ENCODE measurements around the gene NADSYN1. TPM values are rescaled to one million over a fixed set of nuclear protein-coding genes. Genes with fewer than 3 reads are reported as not detected.
A peak's percentile ranks its signal among the peaks of the same experiment; 100 is the strongest.

The NADSYN1 gene
- total RNA-seq, 1 donor from 2014 or later, result 75.9 TPM

DNA sequence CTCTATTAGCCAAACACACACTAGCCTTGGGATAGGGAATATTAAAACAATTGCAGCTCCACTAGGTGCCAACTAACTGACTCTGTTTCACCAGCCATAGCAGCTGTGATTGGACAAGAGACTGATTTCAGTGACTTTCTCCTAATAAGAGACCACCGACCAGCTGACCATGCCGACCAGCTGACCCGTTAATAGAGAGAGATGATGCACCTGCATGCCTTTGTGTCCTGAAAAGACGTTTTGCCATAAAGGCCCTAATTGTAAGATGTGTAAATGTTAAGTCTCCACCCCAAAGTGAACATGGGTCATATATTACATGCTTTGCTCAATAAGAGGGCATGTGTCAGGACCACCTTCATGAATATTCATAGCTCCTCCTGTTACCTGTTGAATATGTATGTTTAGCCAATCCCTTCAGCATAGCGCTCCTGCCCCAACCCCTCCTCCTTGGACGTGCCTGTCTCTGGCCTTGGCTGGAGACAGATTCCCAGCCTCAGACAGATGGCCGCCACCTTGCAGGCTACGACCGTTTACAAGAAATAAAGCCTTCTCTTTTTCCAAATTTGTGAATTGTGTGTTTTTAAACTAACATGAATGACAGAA lies 1.3 kb upstream of the NADSYN1 start:
- peaks cover 0 to 10% of the 10 kb centered on the region in 2 donors for H3K36me3 ChIP-seq
- no peak for DNase-seq (ENCODE audit: extremely low spot score in 2 of 2)
- H3K9me3 ChIP-seq, result no peaks in the 10 kb centered on the region
- TF ChIP-seq, protein P1, sequence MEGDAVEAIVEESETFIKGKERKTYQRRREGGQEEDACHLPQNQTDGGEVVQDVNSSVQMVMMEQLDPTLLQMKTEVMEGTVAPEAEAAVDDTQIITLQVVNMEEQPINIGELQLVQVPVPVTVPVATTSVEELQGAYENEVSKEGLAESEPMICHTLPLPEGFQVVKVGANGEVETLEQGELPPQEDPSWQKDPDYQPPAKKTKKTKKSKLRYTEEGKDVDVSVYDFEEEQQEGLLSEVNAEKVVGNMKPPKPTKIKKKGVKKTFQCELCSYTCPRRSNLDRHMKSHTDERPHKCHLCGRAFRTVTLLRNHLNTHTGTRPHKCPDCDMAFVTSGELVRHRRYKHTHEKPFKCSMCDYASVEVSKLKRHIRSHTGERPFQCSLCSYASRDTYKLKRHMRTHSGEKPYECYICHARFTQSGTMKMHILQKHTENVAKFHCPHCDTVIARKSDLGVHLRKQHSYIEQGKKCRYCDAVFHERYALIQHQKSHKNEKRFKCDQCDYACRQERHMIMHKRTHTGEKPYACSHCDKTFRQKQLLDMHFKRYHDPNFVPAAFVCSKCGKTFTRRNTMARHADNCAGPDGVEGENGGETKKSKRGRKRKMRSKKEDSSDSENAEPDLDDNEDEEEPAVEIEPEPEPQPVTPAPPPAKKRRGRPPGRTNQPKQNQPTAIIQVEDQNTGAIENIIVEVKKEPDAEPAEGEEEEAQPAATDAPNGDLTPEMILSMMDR (IDR thresholded peaks at IDR 0.05), result no peak
- TF ChIP-seq POLR2A (IDR thresholded peaks at IDR 0.05), result no peak
- no peak for TF ChIP-seq POLR2AphosphoS5 (IDR thresholded peaks at IDR 0.05; ENCODE audit: insufficient read depth in 1 of 2, low read depth in 1 of 2)
- H3K27ac ChIP-seq, result peak overlapping the region; percentile 83
- peak overlapping the region; percentile 65 to 90 for H3K4me3 ChIP-seq
- H3K27me3 ChIP-seq, result no peaks in the 10 kb centered on the region
- H3K4me1 ChIP-seq, result peaks cover 69% of the 10 kb centered on the region
- intact Hi-C loops (cut with DNase I), result no loop called here

DNA sequence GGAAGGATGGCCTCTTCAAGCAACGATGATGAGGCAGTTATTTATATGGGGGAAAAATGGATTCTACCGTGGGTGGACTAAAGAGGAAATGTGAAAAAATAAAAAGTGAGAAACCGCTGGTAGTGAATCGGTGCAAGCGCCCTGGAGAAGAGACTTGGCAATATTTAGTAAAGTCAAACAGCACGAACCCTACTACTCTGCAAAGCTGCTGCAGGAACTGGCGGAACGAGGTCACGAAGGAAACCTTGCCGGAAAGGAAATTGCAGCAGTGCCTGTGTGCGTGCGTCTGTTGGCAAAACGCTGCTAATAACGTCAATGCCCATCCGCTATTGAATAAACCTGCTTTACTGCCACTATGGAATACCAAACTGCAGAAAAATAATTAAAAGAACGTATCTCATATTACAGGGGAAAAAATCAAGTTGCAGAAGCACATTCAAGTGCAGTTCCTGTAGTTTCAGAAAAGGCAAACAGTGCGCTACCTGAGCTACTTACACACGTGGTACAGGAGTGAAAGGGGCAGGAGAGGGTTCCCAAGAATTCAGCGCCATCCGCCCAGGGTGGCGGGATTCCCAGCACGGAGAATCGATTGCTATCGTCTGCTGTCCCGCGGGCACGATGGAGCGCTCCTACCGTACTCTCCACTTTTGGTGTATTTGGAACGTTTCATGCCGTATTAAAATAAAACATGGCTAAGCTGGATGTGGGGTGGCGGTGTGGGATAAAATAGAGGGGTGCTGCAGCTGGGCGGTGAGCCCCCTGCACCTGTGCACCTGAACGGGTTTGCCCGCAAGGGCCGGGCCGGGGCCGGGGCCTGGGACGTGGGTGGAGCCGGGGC lies 585 bp upstream of the NADSYN1 start:
- no peak for DNase-seq (ENCODE audit: extremely low spot score in 2 of 2)
- Histone ChIP-seq H3K36me3 (peaks cover 0 to 10% of the 10 kb centered on the region in 2 donors), H3K27me3 (no peaks in the 10 kb centered on the region), H3K4me3 (peak overlapping the region; percentile 65 to 90), H3K27ac (peak overlapping the region; percentile 83), H3K4me1 (peaks cover 64% of the 10 kb centered on the region), H3K9me3 (no peaks in the 10 kb centered on the region)
- intact Hi-C loops (cut with DNase I), result no loop called here
- no peak for TF ChIP-seq POLR2AphosphoS5 (IDR thresholded peaks at IDR 0.05; ENCODE audit: insufficient read depth in 1 of 2, low read depth in 1 of 2)
- no peak for TF ChIP-seq POLR2A (IDR thresholded peaks at IDR 0.05)
- TF ChIP-seq, protein P1 (IDR thresholded peaks at IDR 0.05), result no peak

DNA sequence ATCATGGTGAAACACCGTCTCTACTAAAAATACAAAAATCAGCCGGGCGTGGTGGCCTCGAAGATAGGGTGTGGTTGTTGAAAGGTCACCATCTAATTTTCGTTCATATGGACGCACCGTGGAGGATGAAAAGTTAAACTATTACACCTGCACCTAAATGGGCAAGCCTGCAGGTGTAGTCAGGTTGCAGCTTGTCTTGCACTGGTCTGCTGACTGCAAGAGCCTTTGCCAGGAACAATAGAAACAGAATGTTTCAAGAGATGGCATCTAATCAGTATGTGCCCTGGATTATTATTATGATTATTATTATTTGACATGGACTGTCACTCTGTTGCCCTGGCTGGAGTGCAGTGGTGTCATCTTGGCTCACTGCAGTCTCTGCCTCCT lies 908 bp downstream of the NADSYN1 start:
- H3K27ac ChIP-seq, result no peak overlapping the region
- H3K36me3 ChIP-seq, result peaks cover 0 to 19% of the 10 kb centered on the region in 2 donors
- TF ChIP-seq POLR2A (IDR thresholded peaks at IDR 0.05) (no peak), POLR2AphosphoS5 (IDR thresholded peaks at IDR 0.05; ENCODE audit: insufficient read depth in 1 of 2, low read depth in 1 of 2) (no peak)
- TF ChIP-seq, protein P1 (IDR thresholded peaks at IDR 0.05), result no peak
- no peaks in the 10 kb centered on the region for H3K27me3 ChIP-seq
- H3K4me3 ChIP-seq, result peak overlapping the region; percentile 65 to 90
- DNase-seq (ENCODE audit: extremely low spot score in 2 of 2), result no peak
- peaks cover 49% of the 10 kb centered on the region for H3K4me1 ChIP-seq
- H3K9me3 ChIP-seq, result no peaks in the 10 kb centered on the region
- intact Hi-C loops (cut with DNase I), result no loop called here

DNA sequence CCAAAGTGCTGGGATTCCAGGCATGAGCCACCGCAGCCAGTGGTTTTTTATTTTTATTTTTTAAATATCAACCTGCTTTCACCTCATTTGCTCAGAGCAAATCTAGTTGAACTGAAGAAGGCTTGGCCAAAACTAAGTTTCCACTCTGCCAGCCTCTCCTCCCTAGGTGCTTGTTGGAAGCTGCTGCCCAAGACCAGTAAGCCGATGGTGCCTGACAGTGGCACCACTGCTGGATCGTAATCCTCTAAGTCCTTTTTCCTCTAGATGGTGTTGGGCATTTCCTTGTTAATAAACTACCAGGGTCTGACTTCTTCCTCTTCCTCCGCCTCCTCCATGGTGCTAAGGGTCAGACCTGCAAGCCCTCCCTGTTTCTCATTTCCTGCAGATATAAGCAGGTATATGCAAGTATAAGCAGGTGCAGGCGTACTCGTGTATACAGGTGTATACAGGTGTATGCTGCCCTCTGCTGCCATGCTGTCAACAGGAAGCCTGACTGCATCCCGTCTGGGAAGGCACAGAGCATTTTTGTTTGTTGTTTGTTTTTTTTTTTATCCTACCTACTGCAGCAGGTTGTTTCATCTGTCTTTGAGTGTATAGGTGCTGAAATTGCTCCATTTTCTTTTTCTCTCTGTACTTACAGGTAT lies 1.6 kb downstream of the NADSYN1 start:
- TF ChIP-seq, protein P1 (IDR thresholded peaks at IDR 0.05), result no peak
- TF ChIP-seq POLR2AphosphoS5 (IDR thresholded peaks at IDR 0.05; ENCODE audit: insufficient read depth in 1 of 2, low read depth in 1 of 2), result no peak
- no peak for TF ChIP-seq POLR2A (IDR thresholded peaks at IDR 0.05)
- Histone ChIP-seq H3K9me3 (no peaks in the 10 kb centered on the region), H3K27ac (no peak overlapping the region), H3K27me3 (no peaks in the 10 kb centered on the region), H3K4me1 (peaks cover 42% of the 10 kb centered on the region), H3K4me3 (peak overlapping the region in 1 of 2 donors; percentile 90), H3K36me3 (peaks cover 0 to 26% of the 10 kb centered on the region in 2 donors)
- intact Hi-C loops (cut with DNase I), result no loop called here
- DNase-seq (ENCODE audit: extremely low spot score in 2 of 2), result no peak
